Measurements from ENCODE around the gene TARBP1.

DNA sequence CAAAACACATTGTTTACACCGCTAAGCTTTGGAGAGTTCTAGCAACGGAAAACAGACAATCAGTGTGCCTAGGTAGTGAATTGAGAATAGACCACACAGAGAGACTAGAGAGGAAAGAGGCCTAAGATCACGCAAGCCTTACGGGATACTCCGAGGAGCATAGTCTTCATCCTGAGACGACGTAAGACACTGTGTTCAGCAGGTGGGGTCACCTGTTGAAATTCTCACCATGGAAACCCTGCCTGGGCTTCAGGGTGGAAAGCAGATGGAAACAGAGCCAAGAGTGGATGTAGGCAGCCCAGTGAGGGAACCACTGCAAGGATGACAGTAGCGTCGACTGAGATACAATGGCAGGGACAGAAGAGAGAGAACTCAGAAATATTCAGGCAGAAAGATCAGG is 65.5 kb downstream of the TARBP1 start:
- TF ChIP-seq TAF1 (IDR thresholded peaks at IDR 0.05; ENCODE audit: borderline replicate concordance, low read depth, low read length) (no peak), POLR2A (IDR thresholded peaks at IDR 0.05; ENCODE audit: low read depth, low read length) (no peak)

Measured in GM12892 (cell line).